Hepatocyte (in vitro differentiated cells): ENCODE measurements around the gene ADAMTS12.

Experiments used
- CTCF ChIP-seq: fragments of 200-600 bp; sonication (generic); IDR thresholded peaks from 2 replicates; pipeline ENCODE4 v1.5.1; 2016; ENCODE audit warnings: antibody characterized with exemption, mild to moderate bottlenecking; ENCODE audit not compliant: poor library complexity
- EZH2 ChIP-seq: fragments of 200-600 bp; sonication (generic); IDR thresholded peaks from 2 replicates; pipeline ENCODE4 v1.6.1; 2016; ENCODE audit warnings: antibody characterized with exemption, mild to moderate bottlenecking, borderline replicate concordance

- TF ChIP-seq CTCF, result no peak
- no peak for TF ChIP-seq EZH2
Observed at GRCh38 chr5:33890131-33891032, 1.4 kb downstream of the ADAMTS12 start.
